PC-3 (cell line): ENCODE results near the gene MED26. TPM values are rescaled to one million over a fixed set of nuclear protein-coding genes. Genes with fewer than 3 reads are reported as not detected.
A peak's percentile ranks its signal among the peaks of the same experiment; 100 is the strongest.

Experiments
- ATAC-seq: fragments of 200-7000 bp; cut with Tn5 transposase; 2 replicates; pipeline ENCODE4 v1.9.1; 2020; ENCODE audit warnings: mild to moderate bottlenecking, moderate library complexity
- BruUV-seq: library from RNA; stranded (reverse); fragments of 400-500 nt; replicated peaks from 2 replicates; lab custom pipeline; 2021; lab: Mats Ljungman, UMichigan
- CTCF ChIA-PET: fragments of 300-600 bp; sonication (Branson Sonifier 250); formaldehyde crosslinking; loops from one replicate; lab custom pipeline; 2022; ENCODE audit warnings: antibody characterized with exemption; lab: Charles Lee
- POLR2A ChIA-PET: fragments of 300-600 bp; sonication (Branson Sonifier 250); formaldehyde crosslinking; loops from one replicate; lab custom pipeline; 2022; ENCODE audit warnings: antibody characterized with exemption; ENCODE audit not compliant: unreplicated experiment; lab: Charles Lee
- DNase-seq: peaks from one replicate; pipeline ENCODE4 v3.0.0-alpha.2; 2015
- H2AFZ ChIP-seq: fragments of 300-600 bp; sonication (generic); 2 replicates; pipeline ENCODE4 v1.6.0; 2016; ENCODE audit warnings: antibody characterized with exemption, low read length
- H3F3A ChIP-seq: fragments of 300-600 bp; sonication (generic); one replicate; pipeline ENCODE4 v1.6.0; 2017; ENCODE audit warnings: antibody characterized with exemption, low read length, control low read depth, mild to moderate bottlenecking; ENCODE audit not compliant: unreplicated experiment
- H3K27ac ChIP-seq: fragments of 300-600 bp; sonication (generic); 2 replicates; pipeline ENCODE4 v1.5.1; 2016; ENCODE audit warnings: mild to moderate bottlenecking, low read length
- H3K27me3 ChIP-seq: fragments of 300-600 bp; sonication (generic); 2 replicates; pipeline ENCODE4 v1.6.1; 2016; ENCODE audit warnings: low read length, mixed read lengths
- H3K36me3 ChIP-seq: fragments of 300-600 bp; sonication (generic); 2 replicates; pipeline ENCODE4 v1.6.1; 2016; ENCODE audit warnings: low read depth, mixed run types, low read length, mixed read lengths
- H3K4me1 ChIP-seq: fragments of 300-600 bp; sonication (generic); 2 replicates; pipeline ENCODE4 v1.5.1; 2016; ENCODE audit warnings: low read length; ENCODE audit not compliant: insufficient read depth
- H3K4me2 ChIP-seq: fragments of 300-600 bp; sonication (generic); 2 replicates; pipeline ENCODE4 v1.6.0; 2016; ENCODE audit warnings: low read length
- H3K4me3 ChIP-seq: fragments of 300-600 bp; sonication (generic); 2 replicates; pipeline ENCODE4 v1.5.1; 2016; ENCODE audit warnings: mild to moderate bottlenecking, low read length, mixed read lengths
- H3K79me2 ChIP-seq: fragments of 300-600 bp; sonication (generic); 2 replicates; pipeline ENCODE4 v1.6.1; 2017; ENCODE audit warnings: low read length, mixed read lengths
- H3K9ac ChIP-seq: fragments of 300-600 bp; sonication (generic); 2 replicates; pipeline ENCODE4 v1.6.0; 2016; ENCODE audit warnings: mild to moderate bottlenecking, low read length
- H3K9me2 ChIP-seq: fragments of 300-600 bp; sonication (generic); replicated peaks from 2 replicates; pipeline ENCODE4 v1.6.1; 2016; ENCODE audit warnings: mixed run types, low read length, mixed read lengths
- H3K9me3 ChIP-seq: fragments of 300-600 bp; sonication (generic); 2 replicates; pipeline ENCODE4 v1.6.1; 2016; ENCODE audit warnings: low read length, mixed read lengths
- H4K20me1 ChIP-seq: fragments of 300-600 bp; sonication (generic); 2 replicates; pipeline ENCODE4 v1.6.1; 2016; ENCODE audit warnings: low read length, mixed read lengths
- CTCF ChIP-seq: fragments of 300-600 bp; sonication (generic); conservative IDR thresholded peaks from 2 replicates; pipeline ENCODE4 v1.5.1; 2017; ENCODE audit warnings: antibody characterized with exemption, low read depth, mild to moderate bottlenecking, low read length
- EZH2 ChIP-seq: fragments of 300-600 bp; sonication (generic); IDR thresholded peaks from one replicate; pipeline ENCODE4 v1.6.1; 2017; ENCODE audit warnings: antibody characterized with exemption, mild to moderate bottlenecking, low read length; ENCODE audit not compliant: unreplicated experiment
- EZH2phosphoT487 ChIP-seq: fragments of 300-600 bp; sonication (generic); IDR thresholded peaks from 2 replicates; pipeline ENCODE4 v1.6.1; 2018; ENCODE audit warnings: mild to moderate bottlenecking, antibody characterized with exemption, low read length, borderline replicate concordance
- intact Hi-C: fragments of 100-400 bp; cut with micrococcal nuclease; formaldehyde crosslinking; loops from 2 replicates; pipeline ENCODE4 v1.9.0; 2023
- total RNA-seq: library from RNA; depleted of rRNA; stranded (reverse); fragments of >200 nt; gene quantifications from 2 replicates; pipeline ENCODE4 v1.2.3, GENCODE V29; 2014

MED26 gene
- total RNA-seq, 1 experiment from 2014 or later, result 17.5 TPM

GRCh38 chr19:16584248-16585093 is 43.5 kb downstream of the MED26 start:
- Histone ChIP-seq H3K27me3 (no peaks in the 10 kb centered on the region), H3K9ac (no peak overlapping the region), H3K4me1 (peaks cover 15% of the 10 kb centered on the region), H4K20me1 (peaks cover 34% of the 10 kb centered on the region), H3K9me2 (no peaks in the 10 kb centered on the region), H3K36me3 (no peaks in the 10 kb centered on the region), H3F3A (no peaks in the 10 kb centered on the region), H3K4me3 (no peak overlapping the region), H2AFZ (no peak overlapping the region), H3K27ac (peak overlapping the region; percentile 4; the same call in 1 of the 2 replicates), H3K9me3 (no peaks in the 10 kb centered on the region), H3K79me2 (peaks cover 100% of the 10 kb centered on the region), H3K4me2 (peak overlapping the region; percentile 62)
- TF ChIP-seq CTCF, result no peak
- TF ChIP-seq EZH2phosphoT487, result no peak
- TF ChIP-seq EZH2, result no peak
- BruUV-seq, result no TSS peak
- DNase-seq, result peak; percentile 71
- CTCF ChIA-PET, result interaction anchor here (0.6 kb wide), 2 partner anchors 12 to 133 kb away, joined by 6 to 15 read pairs; partner anchors contain the start of gene SLC35E1
- POLR2A ChIA-PET, result interaction anchor here (0.7 kb wide), 1 partner anchor 44 kb away, joined by 16 read pairs; the partner anchor contains the start of gene MED26
- intact Hi-C loops, result no loop called here
- ATAC-seq, result peak; percentile 94

- no peak overlapping the region for H3K9ac ChIP-seq
- CTCF ChIA-PET, result no interaction called here
- no peak overlapping the region for H2AFZ ChIP-seq
- TF ChIP-seq CTCF, result no peak
- intact Hi-C loops, result no loop called here
- peaks cover 100% of the 10 kb centered on the region for H3K79me2 ChIP-seq
- no peak for DNase-seq
- no peak for ATAC-seq
- no peak overlapping the region for H3K27ac ChIP-seq
- H3K4me3 ChIP-seq, result no peak overlapping the region
- POLR2A ChIA-PET, result no interaction called here
- H3K4me2 ChIP-seq, result no peak overlapping the region
- no peaks in the 10 kb centered on the region for H3K9me3 ChIP-seq
- no TSS peak for BruUV-seq
- no peaks in the 10 kb centered on the region for H3F3A ChIP-seq
- no peaks in the 10 kb centered on the region for H3K9me2 ChIP-seq
- H4K20me1 ChIP-seq, result peaks cover 23% of the 10 kb centered on the region; the same call in 1 of the 2 replicates
- H3K36me3 ChIP-seq, result no peaks in the 10 kb centered on the region; the same call in 1 of the 2 replicates
- H3K4me1 ChIP-seq, result peaks cover 15% of the 10 kb centered on the region
- no peaks in the 10 kb centered on the region for H3K27me3 ChIP-seq
Observed at GRCh38 chr19:16582486-16583261, 45.3 kb downstream of the MED26 start.
